Esophagus muscularis mucosa (tissue), 4 donors: Measurements from ENCODE around the gene LYPD6B. TPM values are rescaled to one million over a fixed set of nuclear protein-coding genes. Genes with fewer than 3 reads are reported as not detected.
"Not testable (repeated sequence)": the region's sequence is repeated elsewhere in the genome, so short reads cannot be mapped to it uniquely, and the experiment has no call there.

Experiments used
- DNase-seq: peaks from one replicate; pipeline ENCODE4 v3.0.0-alpha.2; 2017; ENCODE audit errors: extremely low spot score
- H3K27ac ChIP-seq, 4 donors: fragments of 200-600 bp; sonication (generic); replicated peaks in 1 of 4; 1 replicate in 3 of 4; 2 replicates in 1 of 4; pipeline ENCODE4 v1.5.1; 2016 to 2019; ENCODE audit warnings: mild to moderate bottlenecking in 1 of 4
- H3K27me3 ChIP-seq, 4 donors: fragments of 200-600 bp; sonication (generic); one replicate each; pipeline versions ENCODE4 v1.5.1 to v1.6.0; 2016 to 2019
- H3K36me3 ChIP-seq, 4 donors: fragments of 200-600 bp; sonication (generic); one replicate each; pipeline ENCODE4 v1.5.1; 2016 to 2019
- H3K4me1 ChIP-seq, 4 donors: fragments of 200-600 bp; sonication (generic); one replicate each; pipeline ENCODE4 v1.5.1; 2016 to 2019
- H3K4me3 ChIP-seq, 4 donors: fragments of 200-600 bp; sonication (generic); 1 replicate in 2 of 4; 2 replicates in 2 of 4; pipeline ENCODE4 v1.5.1; 2016 to 2019; ENCODE audit warnings: mild to moderate bottlenecking in 4 of 4, moderate library complexity in 1 of 4
- H3K9me3 ChIP-seq, 4 donors: fragments of 200-600 bp; sonication (generic); 1 replicate in 3 of 4; 2 replicates in 1 of 4; pipeline ENCODE4 v1.5.1; 2016 to 2019
- EP300 ChIP-seq: sonication (generic); formaldehyde crosslinking; IDR thresholded peaks from one replicate; pipeline ENCODE4 v1.6.1; 2017; ENCODE audit warnings: antibody characterized with exemption
- POLR2A ChIP-seq: fragments of 450-650 bp; IDR thresholded peaks from one replicate; pipeline ENCODE4 v1.6.1; 2017; ENCODE audit warnings: antibody characterized with exemption, moderate library complexity, mild to moderate bottlenecking, low read depth
- POLR2AphosphoS5 ChIP-seq, 2 donors: sonication (generic); formaldehyde crosslinking; IDR thresholded peaks; one replicate each; pipeline ENCODE4 v1.6.1; 2017; ENCODE audit warnings: antibody characterized with exemption in 2 of 2
- WGBS: methylation state at CpG from one replicate; pipeline ENCODE4 v1.1.5; 2018; 5-methylcytosine and 5-hydroxymethylcytosine counted together
- intact Hi-C: fragments of 100-400 bp; cut with DNase I; formaldehyde crosslinking; loops from one replicate; pipeline ENCODE4 v1.15.1; 2023
- total RNA-seq, 4 donors: library from RNA; depleted of rRNA; stranded (reverse); fragments of >200 nt; gene quantifications; one replicate each; pipeline versions ENCODE4 v1.1.0 to v1.2.1, GENCODE V29; 2016
- TF ChIP-seq, protein P1 (sequence below), 3 experiments: fragments of 200-600 bp in 2 of 3; fragments of 450-650 bp in 1 of 3; sonication (generic) in 2 of 3; IDR thresholded peaks; one replicate each; pipeline ENCODE4 v1.5.1; 2017 to 2019; ENCODE audit warnings: antibody characterized with exemption in 3 of 3, mild to moderate bottlenecking in 2 of 3, moderate library complexity in 1 of 3

Gene LYPD6B
- total RNA-seq, 4 donors from 2014 or later = not detected

DNA sequence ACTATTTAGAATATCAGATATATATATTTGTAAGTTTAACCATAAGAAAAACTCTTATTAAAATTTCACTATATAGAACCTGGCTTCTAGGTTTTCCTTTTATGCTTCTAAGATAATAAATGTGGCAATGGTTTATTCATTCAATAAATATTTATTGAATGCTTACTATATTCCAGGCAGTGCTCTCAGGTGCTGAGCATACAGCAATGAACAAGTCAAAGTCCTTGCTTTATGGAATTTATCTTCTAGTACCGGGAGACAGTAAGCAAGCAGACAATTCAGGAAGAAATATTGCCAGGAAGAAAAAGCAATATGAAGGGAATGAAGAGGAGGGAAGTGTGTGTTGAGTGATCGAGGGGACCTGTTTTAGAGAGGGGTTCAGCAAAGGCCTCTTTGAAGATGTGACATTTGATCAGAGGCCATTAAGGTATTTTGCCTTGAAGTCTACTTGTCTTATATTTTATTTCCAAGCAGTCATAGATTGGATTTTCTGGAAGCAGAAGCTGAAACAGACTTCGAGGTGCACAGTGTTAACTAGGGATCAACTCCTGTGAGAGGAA is 197.4 kb downstream of the LYPD6B start:
- intact Hi-C loops = no loop called here
- Histone ChIP-seq H3K36me3 (no peaks in the 10 kb centered on the region), H3K4me1 (no peaks in the 10 kb centered on the region), H3K4me3 (no peak overlapping the region), H3K27ac (no peak overlapping the region), H3K9me3 (no peaks in the 10 kb centered on the region), H3K27me3 (no peaks in the 10 kb centered on the region)
- WGBS = 55% methylated on average over 3 of the region's 3 CpGs
- DNase-seq = no peak
- TF ChIP-seq POLR2A = no peak
- no peak for TF ChIP-seq EP300
- no peak for TF ChIP-seq POLR2AphosphoS5 (IDR thresholded peaks at IDR 0.05)
- TF ChIP-seq, protein P1, sequence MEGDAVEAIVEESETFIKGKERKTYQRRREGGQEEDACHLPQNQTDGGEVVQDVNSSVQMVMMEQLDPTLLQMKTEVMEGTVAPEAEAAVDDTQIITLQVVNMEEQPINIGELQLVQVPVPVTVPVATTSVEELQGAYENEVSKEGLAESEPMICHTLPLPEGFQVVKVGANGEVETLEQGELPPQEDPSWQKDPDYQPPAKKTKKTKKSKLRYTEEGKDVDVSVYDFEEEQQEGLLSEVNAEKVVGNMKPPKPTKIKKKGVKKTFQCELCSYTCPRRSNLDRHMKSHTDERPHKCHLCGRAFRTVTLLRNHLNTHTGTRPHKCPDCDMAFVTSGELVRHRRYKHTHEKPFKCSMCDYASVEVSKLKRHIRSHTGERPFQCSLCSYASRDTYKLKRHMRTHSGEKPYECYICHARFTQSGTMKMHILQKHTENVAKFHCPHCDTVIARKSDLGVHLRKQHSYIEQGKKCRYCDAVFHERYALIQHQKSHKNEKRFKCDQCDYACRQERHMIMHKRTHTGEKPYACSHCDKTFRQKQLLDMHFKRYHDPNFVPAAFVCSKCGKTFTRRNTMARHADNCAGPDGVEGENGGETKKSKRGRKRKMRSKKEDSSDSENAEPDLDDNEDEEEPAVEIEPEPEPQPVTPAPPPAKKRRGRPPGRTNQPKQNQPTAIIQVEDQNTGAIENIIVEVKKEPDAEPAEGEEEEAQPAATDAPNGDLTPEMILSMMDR (IDR thresholded peaks at IDR 0.05) = no peak

- Histone ChIP-seq H3K9me3 (no peaks in the 10 kb centered on the region), H3K36me3 (no peaks in the 10 kb centered on the region), H3K27me3 (no peaks in the 10 kb centered on the region), H3K27ac (no peak overlapping the region), H3K4me3 (no peak overlapping the region), H3K4me1 (no peaks in the 10 kb centered on the region)
- WGBS = 84% methylated on average over 2 of the region's 2 CpGs
- intact Hi-C loops = no loop called here
- TF ChIP-seq POLR2AphosphoS5 (IDR thresholded peaks at IDR 0.05) (no peak), POLR2A (no peak), EP300 (no peak)
- TF ChIP-seq, protein P1 (IDR thresholded peaks at IDR 0.05) = no peak
- DNase-seq = no peak
These were observed 197.9 kb downstream of the LYPD6B start for GRCh38 chr2:149236410-149236809.

DNA sequence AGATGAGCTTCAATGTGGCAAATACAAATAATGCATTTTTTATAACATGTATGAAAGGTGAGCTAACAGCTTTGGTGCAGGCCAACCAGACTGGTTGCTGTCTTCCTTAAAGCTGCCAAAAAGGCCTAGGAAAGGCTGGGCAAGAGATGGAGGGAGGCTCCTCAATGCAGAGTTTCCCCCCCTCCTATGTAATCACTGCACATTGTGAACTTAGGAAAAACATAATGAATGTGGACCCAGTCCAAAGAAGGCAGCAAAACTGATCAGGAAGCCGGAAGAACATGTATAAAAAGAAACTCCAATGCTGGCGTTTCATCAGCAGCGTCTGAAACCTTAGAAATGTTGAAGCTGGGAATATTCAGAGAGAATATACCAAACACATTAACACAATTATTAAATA is 207.7 kb downstream of the LYPD6B start:
- DNase-seq = no peak
- Histone ChIP-seq H3K27me3 (no peaks in the 10 kb centered on the region), H3K4me1 (peaks cover 0 to 6% (median 0%) of the 10 kb centered on the region in 4 donors), H3K4me3 (no peak overlapping the region), H3K27ac (no peak overlapping the region), H3K36me3 (no peaks in the 10 kb centered on the region), H3K9me3 (no peaks in the 10 kb centered on the region)
- intact Hi-C loops = no loop called here
- 77% methylated on average over 3 of the region's 3 CpGs for WGBS
- no peak for TF ChIP-seq EP300
- TF ChIP-seq POLR2A = no peak
- no peak for TF ChIP-seq POLR2AphosphoS5 (IDR thresholded peaks at IDR 0.05)
- TF ChIP-seq, protein P1 (IDR thresholded peaks at IDR 0.05) = no peak

GRCh38 chr2:149251436-149251835 is 212.9 kb downstream of the LYPD6B start:
- H3K4me3 ChIP-seq, H3K27ac ChIP-seq, H3K9me3 ChIP-seq, H3K27me3 ChIP-seq, H3K36me3 ChIP-seq, intact Hi-C loops, DNase-seq, H3K4me1 ChIP-seq: not testable (repeated sequence)
- WGBS = 89% methylated on average over 3 of the region's 3 CpGs

GRCh38 chr2:149256877-149257276 is 218.4 kb downstream of the LYPD6B start:
- DNase-seq, intact Hi-C loops, H3K9me3 ChIP-seq, H3K27me3 ChIP-seq, H3K36me3 ChIP-seq, H3K4me3 ChIP-seq, H3K4me1 ChIP-seq, H3K27ac ChIP-seq: not testable (repeated sequence)
- WGBS = 80% methylated on average over 2 of the region's 3 CpGs

GRCh38 chr2:149258531-149258930 is 220.0 kb downstream of the LYPD6B start:
- TF ChIP-seq EP300 (no peak), POLR2A (no peak), POLR2AphosphoS5 (IDR thresholded peaks at IDR 0.05) (no peak)
- TF ChIP-seq, protein P1 (IDR thresholded peaks at IDR 0.05) = no peak
- no peaks in the 10 kb centered on the region for H3K36me3 ChIP-seq
- DNase-seq = no peak
- peaks cover 0 to 5% (median 0%) of the 10 kb centered on the region in 4 donors for H3K27me3 ChIP-seq
- peaks cover 0 to 6% (median 0%) of the 10 kb centered on the region in 4 donors for H3K9me3 ChIP-seq
- no peak overlapping the region for H3K27ac ChIP-seq
- H3K4me3 ChIP-seq = no peak overlapping the region
- no peaks in the 10 kb centered on the region for H3K4me1 ChIP-seq
- intact Hi-C loops = no loop called here
